ENCODE results near the gene ZNF467.

The ZNF467 gene

GRCh38 chr7:149783386-149784250, 10.2 kb upstream of the ZNF467 start:
- no peak overlapping the region for H3K4me3 ChIP-seq (ENCODE audit: low read depth, low read length)
- TF ChIP-seq CTCF (IDR thresholded peaks at IDR 0.05; ENCODE audit: low read depth, low read length, missing control alignments) = no peak
- DNase-seq (ENCODE audit: low read depth) = no peak
- in situ Hi-C loops (cut with HindIII; ENCODE audit: low sequenced_read_pairs) = no loop called here

GRCh38 chr7:149782682-149783345, 9.4 kb upstream of the ZNF467 start:
- in situ Hi-C loops (cut with HindIII; ENCODE audit: low sequenced_read_pairs) = no loop called here
- no peak overlapping the region for H3K4me3 ChIP-seq (ENCODE audit: low read depth, low read length)
- DNase-seq (ENCODE audit: low read depth) = no peak
- TF ChIP-seq CTCF (IDR thresholded peaks at IDR 0.05; ENCODE audit: low read depth, low read length, missing control alignments) = no peak

- DNase-seq (ENCODE audit: low read depth) = no peak
- TF ChIP-seq CTCF (IDR thresholded peaks at IDR 0.05; ENCODE audit: low read depth, low read length, missing control alignments) = no peak
- in situ Hi-C loops (cut with HindIII; ENCODE audit: low sequenced_read_pairs) = no loop called here
- H3K4me3 ChIP-seq (ENCODE audit: low read depth, low read length) = no peak overlapping the region
These were observed 8.5 kb upstream of the ZNF467 start for GRCh38 chr7:149781921-149782320.

- in situ Hi-C loops (cut with HindIII; ENCODE audit: low sequenced_read_pairs) = no loop called here
- DNase-seq (ENCODE audit: low read depth) = no peak
- H3K4me3 ChIP-seq (ENCODE audit: low read depth, low read length) = no peak overlapping the region
- no peak for TF ChIP-seq CTCF (IDR thresholded peaks at IDR 0.05; ENCODE audit: low read depth, low read length, missing control alignments)
These were observed 7.4 kb upstream of the ZNF467 start for GRCh38 chr7:149780636-149781419.

- DNase-seq (ENCODE audit: low read depth) = no peak
- in situ Hi-C loops (cut with HindIII; ENCODE audit: low sequenced_read_pairs) = no loop called here
- TF ChIP-seq CTCF (IDR thresholded peaks at IDR 0.05; ENCODE audit: low read depth, low read length, missing control alignments) = no peak
- H3K4me3 ChIP-seq (ENCODE audit: low read depth, low read length) = no peak overlapping the region
These were observed 6.7 kb upstream of the ZNF467 start for GRCh38 chr7:149780056-149780455.

- no peak for TF ChIP-seq CTCF (IDR thresholded peaks at IDR 0.05; ENCODE audit: low read depth, low read length, missing control alignments)
- no peak for DNase-seq (ENCODE audit: low read depth)
- in situ Hi-C loops (cut with HindIII; ENCODE audit: low sequenced_read_pairs) = no loop called here
- H3K4me3 ChIP-seq (ENCODE audit: low read depth, low read length) = no peak overlapping the region
These were observed 6.1 kb upstream of the ZNF467 start for GRCh38 chr7:149779502-149779805.
